MM.1S (cell line): ENCODE results near the gene ANO3.

Experiments used
- CTCF ChIP-seq: fragments of 300-600 bp; sonication (generic); IDR thresholded peaks from 2 replicates; pipeline ENCODE4 v1.5.1; 2016; ENCODE audit warnings: antibody characterized with exemption, low read length, mixed read lengths
- EZH2 ChIP-seq: fragments of 300-600 bp; sonication (generic); optimal IDR thresholded peaks from 2 replicates; pipeline ENCODE3; 2017; ENCODE audit warnings: low read depth, mild to moderate bottlenecking, antibody characterized with exemption, low read length, mixed read lengths
- EZH2phosphoT487 ChIP-seq: fragments of 300-600 bp; sonication (generic); IDR thresholded peaks from 2 replicates; pipeline ENCODE4 v1.6.1; 2018; ENCODE audit warnings: antibody characterized with exemption, low read length

- TF ChIP-seq CTCF (no peak), EZH2phosphoT487 (no peak), EZH2 (no peak)
Measured at GRCh38 chr11:26329206-26329605, 2.7 kb upstream of the ANO3 start.
